Spleen (tissue), 11 donors: ENCODE results near the gene CARS2. TPM values are rescaled to one million over a fixed set of nuclear protein-coding genes. Genes with fewer than 3 reads are reported as not detected.
"Not testable (repeated sequence)": the region's sequence is repeated elsewhere in the genome, so short reads cannot be mapped to it uniquely, and the experiment has no call there.

Source experiments
- DNase-seq: peaks from one replicate; pipeline ENCODE4 v3.0.0-alpha.2; 2020
- H3K27ac ChIP-seq, 8 donors: fragments of 200-600 bp; sonication (generic) in 7 of 8; 1 replicate in 4 of 8; 2 replicates in 4 of 8; pipeline versions ENCODE4 v1.5.0 to v1.8.0; 2016 to 2021; ENCODE audit warnings: inconsistent platforms in 4 of 8, mild to moderate bottlenecking in 4 of 8, moderate library complexity in 1 of 8
- H3K27me3 ChIP-seq, 7 donors: fragments of 200-600 bp; sonication (generic) in 6 of 7; replicated peaks in 1 of 7; 1 replicate in 4 of 7; 2 replicates in 3 of 7; pipeline versions ENCODE4 v1.5.0 to v1.8.0; 2016 to 2021; ENCODE audit warnings: inconsistent platforms in 3 of 7, mild to moderate bottlenecking in 1 of 7
- H3K36me3 ChIP-seq, 6 donors: fragments of 200-600 bp; sonication (generic) in 5 of 6; 1 replicate in 4 of 6; 2 replicates in 2 of 6; pipeline versions ENCODE4 v1.5.0 to v1.8.0; 2016 to 2021; ENCODE audit warnings: inconsistent platforms in 2 of 6
- H3K4me1 ChIP-seq, 6 donors: fragments of 200-600 bp; sonication (generic) in 5 of 6; 1 replicate in 3 of 6; 2 replicates in 3 of 6; pipeline versions ENCODE4 v1.5.0 to v1.8.0; 2016 to 2021; ENCODE audit warnings: inconsistent platforms in 3 of 6
- H3K4me3 ChIP-seq, 8 donors: fragments of 200-600 bp; sonication (generic) in 7 of 8; 1 replicate in 4 of 8; 2 replicates in 4 of 8; pipeline versions ENCODE4 v1.5.0 to v1.8.0; 2016 to 2021; ENCODE audit warnings: inconsistent platforms in 4 of 8, mild to moderate bottlenecking in 4 of 8, moderate library complexity in 2 of 8
- H3K9me3 ChIP-seq, 8 donors: fragments of 200-600 bp; sonication (generic) in 7 of 8; 1 replicate in 4 of 8; 2 replicates in 4 of 8; pipeline versions ENCODE4 v1.5.0 to v1.8.0; 2016 to 2021; ENCODE audit warnings: inconsistent platforms in 4 of 8
- POLR2A ChIP-seq, 3 donors: fragments of 450-650 bp; IDR thresholded peaks; one replicate each; pipeline ENCODE4 v1.5.1; 2017; ENCODE audit warnings: antibody characterized with exemption in 3 of 3, mild to moderate bottlenecking in 1 of 3
- POLR2AphosphoS5 ChIP-seq, 3 donors: sonication (generic); formaldehyde crosslinking; IDR thresholded peaks; one replicate each; pipeline ENCODE4 v1.5.1; 2017; ENCODE audit warnings: antibody characterized with exemption in 3 of 3
- WGBS, 5 donors: extraction: QIAGEN DNeasy Blood & Tissue Kit in 3 of 5; methylation state at CpG; one replicate each; pipeline versions ENCODE4 v1.1.5 to v1.1.7; 2013 to 2018; 5-methylcytosine and 5-hydroxymethylcytosine counted together
- intact Hi-C: fragments of 100-400 bp; cut with DNase I; formaldehyde crosslinking; loops from one replicate; pipeline ENCODE4 v1.15.0; 2023; ENCODE audit warnings: low total_unique reads
- polyA plus RNA-seq, 3 donors: library from polyadenylated mRNA; stranded (reverse); fragments of 200-250 nt; gene quantifications; one replicate each; pipeline ENCODE4 v1.2.1, GENCODE V29; 2013
- total RNA-seq, 7 donors: library from RNA; depleted of rRNA in 3 of 7; stranded (reverse); fragments of >200 nt in 3 of 7; fragmentation: NEBNext Ultra II Directional in 4 of 7; extraction: Animal tissue kit (Norgen Biotek cat#: 25700) in 4 of 7; gene quantifications; one replicate each; pipeline versions ENCODE4 v1.1.0 to v1.2.1, GENCODE V29; 2016 to 2021
- TF ChIP-seq, protein P1 (sequence below), 11 experiments: fragments of 200-600 bp in 7 of 11; fragments of 450-650 bp in 4 of 11; sonication (generic) in 4 of 11; IDR thresholded peaks in 8 of 11; conservative IDR thresholded peaks in 3 of 11; 1 replicate in 7 of 11; 2 replicates in 4 of 11; pipeline versions ENCODE4 v1.4.0 to v1.8.0; 2016 to 2021; ENCODE audit warnings: antibody characterized with exemption in 11 of 11, inconsistent platforms in 4 of 11, mild to moderate bottlenecking in 1 of 11
- donor health status: healthy with polysubstance abuse.
- donor health status: DM: no; HTN: no; CAD: no; lungs with moderate emphysema.
- donor health status: DM: no; HTN: no; CAD: no.
- donor health status: Bipolar disorder and iron deficiency.
- donor health status: healthy.
- donor health status: DM: no; HTN: no; CAD: no.
- donor health status: DM: yes; HTN: yes; CAD: no.

The CARS2 gene
- total and polyA plus RNA-seq, 10 donors: 63.9 to 113 (median 80.5) TPM

DNA sequence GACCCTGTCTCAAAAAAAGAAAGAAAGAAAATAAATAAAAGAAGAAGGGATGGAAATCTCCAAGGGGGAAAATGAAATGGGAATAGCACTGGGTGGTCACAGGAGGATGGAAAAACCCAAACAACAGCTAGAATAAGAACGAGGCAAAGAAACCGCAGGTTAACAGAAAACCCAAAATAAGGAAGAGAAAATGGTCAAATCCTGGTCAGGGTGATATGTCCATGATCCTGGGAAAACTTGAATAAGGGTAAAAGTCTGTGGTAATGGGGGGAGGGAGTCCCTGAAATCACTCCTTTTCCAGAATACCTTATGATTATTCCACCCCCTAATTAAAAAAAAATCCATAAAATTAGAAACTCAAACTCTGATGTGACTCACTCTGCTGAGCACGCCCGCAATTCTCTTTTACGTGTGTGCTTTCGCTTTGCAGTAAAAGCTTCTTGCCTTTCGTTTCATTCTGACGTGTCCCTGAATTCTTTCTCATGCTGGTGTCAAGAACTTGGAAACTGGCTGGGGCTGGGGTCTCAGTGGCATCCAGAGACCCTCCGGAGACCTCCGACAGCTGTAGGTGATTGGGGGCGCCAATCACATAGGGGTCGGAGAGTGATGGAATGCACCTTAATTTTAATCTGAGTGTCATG is 94.8 kb downstream of the CARS2 start:
- Histone ChIP-seq H3K27ac (no peak overlapping the region), H3K9me3 (peaks cover 0 to 8% (median 0%) of the 10 kb centered on the region in 8 donors), H3K36me3 (no peaks in the 10 kb centered on the region), H3K4me3 (peak overlapping the region in 2 of 8 donors; percentile 6 to 36), H3K4me1 (peaks cover 0 to 21% (median 9%) of the 10 kb centered on the region in 6 donors), H3K27me3 (no peaks in the 10 kb centered on the region)
- intact Hi-C loops: no loop called here
- no peak for TF ChIP-seq POLR2A (IDR thresholded peaks at IDR 0.05)
- no peak for TF ChIP-seq POLR2AphosphoS5 (IDR thresholded peaks at IDR 0.05)
- no peak for DNase-seq
- 73 to 83% (median 76%) methylated on average over 12 of the region's 12 CpGs for WGBS, 5 donors

- Histone ChIP-seq H3K27ac (peak overlapping the region in 7 of 8 donors; percentile 17 to 63 (median 44)), H3K36me3 (no peaks in the 10 kb centered on the region), H3K4me1 (peaks cover 0 to 12% (median 4%) of the 10 kb centered on the region in 6 donors), H3K9me3 (no peaks in the 10 kb centered on the region), H3K4me3 (no peak overlapping the region), H3K27me3 (no peaks in the 10 kb centered on the region)
- DNase-seq: no peak
- no peak for TF ChIP-seq POLR2AphosphoS5 (IDR thresholded peaks at IDR 0.05)
- no peak for TF ChIP-seq POLR2A (IDR thresholded peaks at IDR 0.05)
- TF ChIP-seq, protein P1, sequence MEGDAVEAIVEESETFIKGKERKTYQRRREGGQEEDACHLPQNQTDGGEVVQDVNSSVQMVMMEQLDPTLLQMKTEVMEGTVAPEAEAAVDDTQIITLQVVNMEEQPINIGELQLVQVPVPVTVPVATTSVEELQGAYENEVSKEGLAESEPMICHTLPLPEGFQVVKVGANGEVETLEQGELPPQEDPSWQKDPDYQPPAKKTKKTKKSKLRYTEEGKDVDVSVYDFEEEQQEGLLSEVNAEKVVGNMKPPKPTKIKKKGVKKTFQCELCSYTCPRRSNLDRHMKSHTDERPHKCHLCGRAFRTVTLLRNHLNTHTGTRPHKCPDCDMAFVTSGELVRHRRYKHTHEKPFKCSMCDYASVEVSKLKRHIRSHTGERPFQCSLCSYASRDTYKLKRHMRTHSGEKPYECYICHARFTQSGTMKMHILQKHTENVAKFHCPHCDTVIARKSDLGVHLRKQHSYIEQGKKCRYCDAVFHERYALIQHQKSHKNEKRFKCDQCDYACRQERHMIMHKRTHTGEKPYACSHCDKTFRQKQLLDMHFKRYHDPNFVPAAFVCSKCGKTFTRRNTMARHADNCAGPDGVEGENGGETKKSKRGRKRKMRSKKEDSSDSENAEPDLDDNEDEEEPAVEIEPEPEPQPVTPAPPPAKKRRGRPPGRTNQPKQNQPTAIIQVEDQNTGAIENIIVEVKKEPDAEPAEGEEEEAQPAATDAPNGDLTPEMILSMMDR (IDR thresholded peaks at IDR 0.05 in 8 of 11, conservative IDR thresholded peaks at IDR 0.05 in 3 of 11): no peak
- WGBS, 5 donors: 43 to 68% (median 64%) methylated on average over 3 of the region's 3 CpGs
- intact Hi-C loops: no loop called here
These were observed 98.2 kb downstream of the CARS2 start for GRCh38 chr13:110607675-110608224.

- H3K27me3 ChIP-seq, H3K27ac ChIP-seq, H3K36me3 ChIP-seq, H3K9me3 ChIP-seq, H3K4me3 ChIP-seq, DNase-seq, intact Hi-C loops: not testable (repeated sequence)
- WGBS, 5 donors: 94 to 97% (median 95%) methylated on average over 5 to 31 of the region's 33 CpGs
- H3K4me1 ChIP-seq: peaks cover 0 to 12% (median 4%) of the 10 kb centered on the region in 6 donors
These were observed 99.6 kb downstream of the CARS2 start for GRCh38 chr13:110606281-110606680.

- no peaks in the 10 kb centered on the region for H3K9me3 ChIP-seq
- no peak overlapping the region for H3K27ac ChIP-seq
- DNase-seq: no peak
- no peaks in the 10 kb centered on the region for H3K36me3 ChIP-seq
- H3K27me3 ChIP-seq: no peaks in the 10 kb centered on the region
- no peak overlapping the region for H3K4me3 ChIP-seq
- H3K4me1 ChIP-seq: peaks cover 0 to 12% (median 4%) of the 10 kb centered on the region in 6 donors
- intact Hi-C loops: no loop called here
- WGBS, 5 donors: 90 to 96% (median 93%) methylated on average over 6 of the region's 6 CpGs
- TF ChIP-seq, protein P1 (IDR thresholded peaks at IDR 0.05 in 8 of 11, conservative IDR thresholded peaks at IDR 0.05 in 3 of 11): no peak
- TF ChIP-seq POLR2AphosphoS5 (IDR thresholded peaks at IDR 0.05) (no peak), POLR2A (IDR thresholded peaks at IDR 0.05) (no peak)
These were observed 100.8 kb downstream of the CARS2 start for GRCh38 chr13:110605132-110605531.

DNA sequence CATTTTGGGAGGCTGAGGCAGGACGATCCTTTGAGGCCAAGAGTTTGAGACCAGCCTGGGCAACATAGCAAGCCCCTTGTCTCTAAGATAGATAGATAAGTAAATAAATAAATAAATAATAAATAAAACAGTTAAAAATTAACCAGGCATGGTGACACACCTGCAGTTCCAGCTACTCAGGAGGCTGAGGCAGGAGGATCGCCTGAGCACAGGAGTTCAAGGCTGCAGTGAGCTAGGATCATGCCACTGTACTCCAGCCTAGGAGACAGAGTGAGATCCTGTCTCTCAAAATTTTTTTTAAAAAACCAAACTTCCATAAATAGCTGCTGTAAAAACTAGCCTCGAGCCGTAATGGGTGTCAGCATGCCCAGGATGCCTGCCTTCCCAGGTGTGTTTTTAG is 104.9 kb downstream of the CARS2 start:
- intact Hi-C loops: no loop called here
- 78 to 93% (median 91%) methylated on average over 4 of the region's 4 CpGs for WGBS, 5 donors
- Histone ChIP-seq H3K9me3 (no peaks in the 10 kb centered on the region), H3K4me3 (no peak overlapping the region), H3K4me1 (no peaks in the 10 kb centered on the region), H3K27me3 (no peaks in the 10 kb centered on the region), H3K36me3 (no peaks in the 10 kb centered on the region), H3K27ac (no peak overlapping the region)
- TF ChIP-seq, protein P1 (IDR thresholded peaks at IDR 0.05 in 8 of 11, conservative IDR thresholded peaks at IDR 0.05 in 3 of 11): no peak
- TF ChIP-seq POLR2A (IDR thresholded peaks at IDR 0.05): no peak
- TF ChIP-seq POLR2AphosphoS5 (IDR thresholded peaks at IDR 0.05): no peak
- DNase-seq: no peak
